Gastroesophageal sphincter (tissue), 3 donors: ENCODE measurements around the gene SRP19.

ENCODE experiments used
- POLR2A ChIP-seq, 2 donors: fragments of 450-650 bp; IDR thresholded peaks; one replicate each; pipeline ENCODE4 v1.6.1; 2017; ENCODE audit warnings: antibody characterized with exemption in 2 of 2, mild to moderate bottlenecking in 2 of 2, moderate library complexity in 1 of 2
- POLR2AphosphoS5 ChIP-seq: sonication (generic); formaldehyde crosslinking; IDR thresholded peaks from one replicate; pipeline ENCODE4 v1.6.1; 2017; ENCODE audit warnings: antibody characterized with exemption
- TF ChIP-seq, protein P1 (sequence below), 4 experiments: fragments of 200-600 bp in 2 of 4; fragments of 450-650 bp in 2 of 4; sonication (generic) in 1 of 4; IDR thresholded peaks; one replicate each; pipeline ENCODE4 v1.5.1; 2017 to 2019; ENCODE audit warnings: antibody characterized with exemption in 4 of 4, mild to moderate bottlenecking in 2 of 4, moderate library complexity in 2 of 4

DNA sequence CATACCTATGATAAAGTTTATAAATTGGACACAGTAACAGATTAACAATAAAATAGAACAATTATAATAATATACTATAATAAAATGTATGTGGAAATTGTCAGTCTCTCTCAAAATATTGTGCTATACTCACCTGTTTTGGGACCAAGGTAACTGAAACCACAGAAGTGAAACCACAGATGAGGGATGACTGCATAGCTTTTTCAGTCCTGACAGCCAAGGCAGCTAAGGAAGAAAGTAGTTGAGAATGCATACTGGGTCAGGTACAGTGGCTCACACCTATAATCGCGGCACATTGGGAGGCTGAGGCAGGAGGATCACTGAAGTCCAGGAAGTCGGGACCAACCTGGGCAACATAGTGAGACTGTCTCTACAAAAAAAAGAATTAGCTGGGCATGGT is 8.9 kb downstream of the SRP19 start:
- TF ChIP-seq POLR2AphosphoS5, result no peak
- TF ChIP-seq, protein P1, sequence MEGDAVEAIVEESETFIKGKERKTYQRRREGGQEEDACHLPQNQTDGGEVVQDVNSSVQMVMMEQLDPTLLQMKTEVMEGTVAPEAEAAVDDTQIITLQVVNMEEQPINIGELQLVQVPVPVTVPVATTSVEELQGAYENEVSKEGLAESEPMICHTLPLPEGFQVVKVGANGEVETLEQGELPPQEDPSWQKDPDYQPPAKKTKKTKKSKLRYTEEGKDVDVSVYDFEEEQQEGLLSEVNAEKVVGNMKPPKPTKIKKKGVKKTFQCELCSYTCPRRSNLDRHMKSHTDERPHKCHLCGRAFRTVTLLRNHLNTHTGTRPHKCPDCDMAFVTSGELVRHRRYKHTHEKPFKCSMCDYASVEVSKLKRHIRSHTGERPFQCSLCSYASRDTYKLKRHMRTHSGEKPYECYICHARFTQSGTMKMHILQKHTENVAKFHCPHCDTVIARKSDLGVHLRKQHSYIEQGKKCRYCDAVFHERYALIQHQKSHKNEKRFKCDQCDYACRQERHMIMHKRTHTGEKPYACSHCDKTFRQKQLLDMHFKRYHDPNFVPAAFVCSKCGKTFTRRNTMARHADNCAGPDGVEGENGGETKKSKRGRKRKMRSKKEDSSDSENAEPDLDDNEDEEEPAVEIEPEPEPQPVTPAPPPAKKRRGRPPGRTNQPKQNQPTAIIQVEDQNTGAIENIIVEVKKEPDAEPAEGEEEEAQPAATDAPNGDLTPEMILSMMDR (IDR thresholded peaks at IDR 0.05), result no peak
- TF ChIP-seq POLR2A (IDR thresholded peaks at IDR 0.05), result no peak
